Spleen (tissue), 11 donors: ENCODE measurements around the gene PTPRN2. TPM values are rescaled to one million over a fixed set of nuclear protein-coding genes. Genes with fewer than 3 reads are reported as not detected.

Source experiments
- DNase-seq: peaks from one replicate; pipeline ENCODE4 v3.0.0-alpha.2; 2020
- H3K27ac ChIP-seq, 8 donors: fragments of 200-600 bp; sonication (generic) in 7 of 8; 1 replicate in 4 of 8; 2 replicates in 4 of 8; pipeline versions ENCODE4 v1.5.0 to v1.8.0; 2016 to 2021; ENCODE audit warnings: inconsistent platforms in 4 of 8, mild to moderate bottlenecking in 4 of 8, moderate library complexity in 1 of 8
- H3K27me3 ChIP-seq, 7 donors: fragments of 200-600 bp; sonication (generic) in 6 of 7; replicated peaks in 1 of 7; 1 replicate in 4 of 7; 2 replicates in 3 of 7; pipeline versions ENCODE4 v1.5.0 to v1.8.0; 2016 to 2021; ENCODE audit warnings: inconsistent platforms in 3 of 7, mild to moderate bottlenecking in 1 of 7
- H3K36me3 ChIP-seq, 6 donors: fragments of 200-600 bp; sonication (generic) in 5 of 6; 1 replicate in 4 of 6; 2 replicates in 2 of 6; pipeline versions ENCODE4 v1.5.0 to v1.8.0; 2016 to 2021; ENCODE audit warnings: inconsistent platforms in 2 of 6
- H3K4me1 ChIP-seq, 6 donors: fragments of 200-600 bp; sonication (generic) in 5 of 6; 1 replicate in 3 of 6; 2 replicates in 3 of 6; pipeline versions ENCODE4 v1.5.0 to v1.8.0; 2016 to 2021; ENCODE audit warnings: inconsistent platforms in 3 of 6
- H3K4me3 ChIP-seq, 8 donors: fragments of 200-600 bp; sonication (generic) in 7 of 8; 1 replicate in 4 of 8; 2 replicates in 4 of 8; pipeline versions ENCODE4 v1.5.0 to v1.8.0; 2016 to 2021; ENCODE audit warnings: inconsistent platforms in 4 of 8, mild to moderate bottlenecking in 4 of 8, moderate library complexity in 2 of 8
- H3K9me3 ChIP-seq, 8 donors: fragments of 200-600 bp; sonication (generic) in 7 of 8; 1 replicate in 4 of 8; 2 replicates in 4 of 8; pipeline versions ENCODE4 v1.5.0 to v1.8.0; 2016 to 2021; ENCODE audit warnings: inconsistent platforms in 4 of 8
- CTCF ChIP-seq, 11 experiments: fragments of 200-600 bp in 7 of 11; fragments of 450-650 bp in 4 of 11; sonication (generic) in 4 of 11; IDR thresholded peaks in 8 of 11; conservative IDR thresholded peaks in 3 of 11; 1 replicate in 7 of 11; 2 replicates in 4 of 11; pipeline versions ENCODE4 v1.4.0 to v1.8.0; 2016 to 2021; ENCODE audit warnings: antibody characterized with exemption in 11 of 11, inconsistent platforms in 4 of 11, mild to moderate bottlenecking in 1 of 11
- POLR2A ChIP-seq, 3 donors: fragments of 450-650 bp; IDR thresholded peaks; one replicate each; pipeline ENCODE4 v1.5.1; 2017; ENCODE audit warnings: antibody characterized with exemption in 3 of 3, mild to moderate bottlenecking in 1 of 3
- POLR2AphosphoS5 ChIP-seq, 3 donors: sonication (generic); formaldehyde crosslinking; IDR thresholded peaks; one replicate each; pipeline ENCODE4 v1.5.1; 2017; ENCODE audit warnings: antibody characterized with exemption in 3 of 3
- WGBS, 5 donors: extraction: QIAGEN DNeasy Blood & Tissue Kit in 3 of 5; methylation state at CpG; one replicate each; pipeline versions ENCODE4 v1.1.5 to v1.1.7; 2013 to 2018; 5-methylcytosine and 5-hydroxymethylcytosine counted together
- intact Hi-C: fragments of 100-400 bp; cut with DNase I; formaldehyde crosslinking; loops from one replicate; pipeline ENCODE4 v1.15.0; 2023; ENCODE audit warnings: low total_unique reads
- polyA plus RNA-seq, 3 donors: library from polyadenylated mRNA; stranded (reverse); fragments of 200-250 nt; gene quantifications; one replicate each; pipeline ENCODE4 v1.2.1, GENCODE V29; 2013
- total RNA-seq, 7 donors: library from RNA; depleted of rRNA in 3 of 7; stranded (reverse); fragments of >200 nt in 3 of 7; fragmentation: NEBNext Ultra II Directional in 4 of 7; extraction: Animal tissue kit (Norgen Biotek cat#: 25700) in 4 of 7; gene quantifications; one replicate each; pipeline versions ENCODE4 v1.1.0 to v1.2.1, GENCODE V29; 2016 to 2021
- donor health status: healthy with polysubstance abuse.
- donor health status: DM: no; HTN: no; CAD: no; lungs with moderate emphysema.
- donor health status: DM: no; HTN: no; CAD: no.
- donor health status: Bipolar disorder and iron deficiency.
- donor health status: healthy.
- donor health status: DM: no; HTN: no; CAD: no.
- donor health status: DM: yes; HTN: yes; CAD: no.

The PTPRN2 gene
- total and polyA plus RNA-seq, 10 donors, result 7.0 to 22.8 (median 16.8) TPM

GRCh38 chr7:157808042-157808441 lies 779.6 kb downstream of the PTPRN2 start:
- 91 to 95% (median 95%) methylated on average over 9 of the region's 9 CpGs for WGBS, 5 donors
- intact Hi-C loops, result no loop called here
- TF ChIP-seq CTCF (IDR thresholded peaks at IDR 0.05 in 8 of 11, conservative IDR thresholded peaks at IDR 0.05 in 3 of 11) (no peak), POLR2A (IDR thresholded peaks at IDR 0.05) (no peak), POLR2AphosphoS5 (IDR thresholded peaks at IDR 0.05) (no peak)
- Histone ChIP-seq H3K9me3 (peaks cover 0 to 20% (median 5%) of the 10 kb centered on the region in 8 donors), H3K4me3 (no peak overlapping the region), H3K4me1 (no peaks in the 10 kb centered on the region), H3K27me3 (no peaks in the 10 kb centered on the region), H3K27ac (no peak overlapping the region), H3K36me3 (no peaks in the 10 kb centered on the region)
- DNase-seq, result peak; percentile 62

DNA sequence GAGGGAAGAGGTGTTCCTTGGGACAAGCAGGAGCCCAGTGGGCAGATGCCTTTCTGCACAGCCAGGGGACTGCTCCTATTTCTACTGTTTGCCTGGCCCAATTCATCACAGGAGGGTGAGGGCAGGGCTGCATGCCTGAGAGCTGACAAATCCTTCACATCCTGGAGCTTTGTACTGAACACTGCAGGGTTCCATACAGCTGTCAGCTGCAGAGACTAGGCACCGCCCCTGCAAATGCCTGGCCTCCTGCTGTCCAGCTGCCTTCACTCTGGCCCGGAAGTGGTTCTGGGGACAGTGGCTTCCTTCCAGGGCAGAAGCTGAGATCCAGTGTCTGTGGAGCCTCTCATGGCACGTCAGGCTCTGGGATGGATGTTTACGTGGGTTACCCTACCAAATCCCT lies 780.1 kb downstream of the PTPRN2 start:
- no peaks in the 10 kb centered on the region for H3K27me3 ChIP-seq
- DNase-seq, result no peak
- no peak overlapping the region for H3K4me3 ChIP-seq
- H3K4me1 ChIP-seq, result no peaks in the 10 kb centered on the region
- H3K27ac ChIP-seq, result no peak overlapping the region
- WGBS, 5 donors, result 76 to 87% (median 79%) methylated on average over 3 to 4 of the region's 4 CpGs
- H3K9me3 ChIP-seq, result peaks cover 0 to 25% (median 5%) of the 10 kb centered on the region in 8 donors
- H3K36me3 ChIP-seq, result no peaks in the 10 kb centered on the region
- intact Hi-C loops, result no loop called here
- TF ChIP-seq POLR2AphosphoS5 (IDR thresholded peaks at IDR 0.05) (no peak), CTCF (IDR thresholded peaks at IDR 0.05 in 8 of 11, conservative IDR thresholded peaks at IDR 0.05 in 3 of 11) (no peak), POLR2A (IDR thresholded peaks at IDR 0.05) (no peak)

DNA sequence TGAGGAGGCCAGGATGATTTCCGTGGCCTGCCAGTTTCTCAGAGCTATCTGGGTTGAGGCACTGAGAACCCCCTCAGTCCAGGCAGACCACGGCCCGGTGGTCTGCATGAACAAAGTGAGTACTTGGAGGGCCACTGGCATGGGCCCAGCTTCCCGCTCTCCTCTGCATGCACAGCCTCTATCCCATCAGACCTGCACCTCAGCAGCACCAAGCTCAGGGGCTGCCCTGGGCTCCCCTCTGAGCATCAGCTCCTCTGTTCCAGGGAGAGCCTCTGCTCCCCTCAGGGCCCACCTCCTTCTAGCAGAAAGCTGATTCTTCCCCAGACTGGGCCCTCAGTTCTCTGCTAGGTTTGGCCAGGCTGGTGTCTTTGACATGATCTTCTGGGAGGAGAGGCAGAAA lies 780.9 kb downstream of the PTPRN2 start:
- Histone ChIP-seq H3K27me3 (no peaks in the 10 kb centered on the region), H3K27ac (no peak overlapping the region), H3K9me3 (peaks cover 0 to 31% (median 5%) of the 10 kb centered on the region in 8 donors), H3K4me3 (no peak overlapping the region), H3K36me3 (no peaks in the 10 kb centered on the region), H3K4me1 (no peaks in the 10 kb centered on the region)
- 61 to 88% (median 72%) methylated on average over 3 to 4 of the region's 4 CpGs for WGBS, 5 donors
- DNase-seq, result no peak
- intact Hi-C loops, result no loop called here
- TF ChIP-seq POLR2AphosphoS5 (IDR thresholded peaks at IDR 0.05), result no peak
- no peak for TF ChIP-seq POLR2A (IDR thresholded peaks at IDR 0.05)
- no peak for TF ChIP-seq CTCF (IDR thresholded peaks at IDR 0.05 in 8 of 11, conservative IDR thresholded peaks at IDR 0.05 in 3 of 11)

GRCh38 chr7:157805713-157806112 lies 781.9 kb downstream of the PTPRN2 start:
- H3K27me3 ChIP-seq, result no peaks in the 10 kb centered on the region
- TF ChIP-seq POLR2A (IDR thresholded peaks at IDR 0.05), result no peak
- TF ChIP-seq POLR2AphosphoS5 (IDR thresholded peaks at IDR 0.05), result no peak
- TF ChIP-seq CTCF (IDR thresholded peaks at IDR 0.05 in 8 of 11, conservative IDR thresholded peaks at IDR 0.05 in 3 of 11), result no peak
- H3K9me3 ChIP-seq, result peaks cover 0 to 31% (median 5%) of the 10 kb centered on the region in 8 donors
- WGBS, 5 donors, result 77 to 84% (median 82%) methylated on average over 3 to 6 of the region's 6 CpGs
- H3K4me1 ChIP-seq, result no peaks in the 10 kb centered on the region
- no peak overlapping the region for H3K27ac ChIP-seq
- H3K4me3 ChIP-seq, result no peak overlapping the region
- DNase-seq, result peak; percentile 55
- H3K36me3 ChIP-seq, result no peaks in the 10 kb centered on the region
- intact Hi-C loops, result no loop called here
